HG03045 (cell line): ENCODE data around the gene TENT5C.
"Not testable (repeated sequence)": the region's sequence is repeated elsewhere in the genome, so short reads cannot be mapped to it uniquely, and the experiment has no call there.

Source experiments
- ATAC-seq: cut with Tn5 transposase; IDR thresholded peaks from one replicate; pipeline ENCODE4 v1.9.1; 2021; ENCODE audit warnings: mild to moderate bottlenecking, moderate library complexity; ENCODE audit not compliant: unreplicated experiment

Gene TENT5C

GRCh38 chr1:117605774-117606648 lies at the start of gene TENT5C:
TENT5C (plus strand) TSS chr1:117606048; CDS start chr1:117622869, 16,821 bp downstream.
- peak; percentile 93 for ATAC-seq

GRCh38 chr1:117556341-117556740 lies 49.5 kb upstream of the TENT5C start:
- ATAC-seq = no peak

- ATAC-seq = no peak
Measured at GRCh38 chr1:117556976-117557375, 48.9 kb upstream of the TENT5C start.

- not testable (repeated sequence) for ATAC-seq
Measured at GRCh38 chr1:117558451-117558850, 47.4 kb upstream of the TENT5C start.

GRCh38 chr1:117559139-117559538 lies 46.7 kb upstream of the TENT5C start:
- ATAC-seq = no peak

- ATAC-seq = no peak
Measured at GRCh38 chr1:117559985-117560384, 45.9 kb upstream of the TENT5C start.

- no peak for ATAC-seq
Measured at GRCh38 chr1:117561071-117561470, 44.8 kb upstream of the TENT5C start.

GRCh38 chr1:117561551-117561950 lies 44.3 kb upstream of the TENT5C start:
- ATAC-seq = no peak

- ATAC-seq = no peak
Measured at GRCh38 chr1:117562581-117563491, 43.0 kb upstream of the TENT5C start.

GRCh38 chr1:117563492-117563875 lies 42.4 kb upstream of the TENT5C start:
- no peak for ATAC-seq

- no peak for ATAC-seq
Measured at GRCh38 chr1:117564227-117565075, 41.4 kb upstream of the TENT5C start.

GRCh38 chr1:117565076-117565556 lies 40.7 kb upstream of the TENT5C start:
- ATAC-seq = no peak

GRCh38 chr1:117565745-117566455 lies 39.9 kb upstream of the TENT5C start:
- no peak for ATAC-seq

GRCh38 chr1:117566556-117566955 lies 39.3 kb upstream of the TENT5C start:
- no peak for ATAC-seq

- no peak for ATAC-seq
Measured at GRCh38 chr1:117567435-117567834, 38.4 kb upstream of the TENT5C start.

GRCh38 chr1:117567976-117568375 lies 37.9 kb upstream of the TENT5C start:
- no peak for ATAC-seq

GRCh38 chr1:117568999-117569398 lies 36.8 kb upstream of the TENT5C start:
- no peak for ATAC-seq

- no peak for ATAC-seq
Measured at GRCh38 chr1:117569856-117570255, 36.0 kb upstream of the TENT5C start.

- ATAC-seq = no peak
Measured at GRCh38 chr1:117570988-117571409, 34.8 kb upstream of the TENT5C start.

- no peak for ATAC-seq
Measured at GRCh38 chr1:117571496-117571895, 34.4 kb upstream of the TENT5C start.
